ENCODE measurements around the gene CMSS1.

- TF ChIP-seq CTCF (IDR thresholded peaks at IDR 0.05 in 2 of 3, conservative IDR thresholded peaks at IDR 0.05 in 1 of 3; ENCODE audit: borderline replicate concordance in 1 of 3, insufficient read depth in 1 of 3, low read depth in 2 of 3, low read length in 2 of 3), result no peak
- TF ChIP-seq POLR2AphosphoS5 (IDR thresholded peaks at IDR 0.05; ENCODE audit: low read depth, low read length), result no peak
- no peak for TF ChIP-seq REST (IDR thresholded peaks at IDR 0.05; ENCODE audit: low read depth)
- no peak for TF ChIP-seq EZH2 (IDR thresholded peaks at IDR 0.05)
- no peak; the same call in 1 of the 2 replicates for TF ChIP-seq SP1 (IDR thresholded peaks at IDR 0.05; ENCODE audit: low read depth)
- TF ChIP-seq EZH2phosphoT487 (IDR thresholded peaks at IDR 0.05; ENCODE audit: borderline replicate concordance), result no peak
- TF ChIP-seq SIN3A (IDR thresholded peaks at IDR 0.05; ENCODE audit: low read depth), result no peak
- no peak for TF ChIP-seq SRF (IDR thresholded peaks at IDR 0.05; ENCODE audit: low read depth)
- TF ChIP-seq MAX (IDR thresholded peaks at IDR 0.05), result no peak
- TF ChIP-seq ATF3 (IDR thresholded peaks at IDR 0.05), result no peak
Measured at GRCh38 chr3:99925584-99926230, 108.0 kb downstream of the CMSS1 start.
